ENCODE results near the gene DYSF. TPM values are rescaled to one million over a fixed set of nuclear protein-coding genes. Genes with fewer than 3 reads are reported as not detected.

Gene DYSF
- total RNA-seq, 1 donor = 0.81 TPM

GRCh38 chr2:71684226-71685072 lies 231.1 kb downstream of the DYSF start:
- DNase-seq (ENCODE audit: low read depth in 2 of 3, low spot score in 2 of 3) = no peak

DNA sequence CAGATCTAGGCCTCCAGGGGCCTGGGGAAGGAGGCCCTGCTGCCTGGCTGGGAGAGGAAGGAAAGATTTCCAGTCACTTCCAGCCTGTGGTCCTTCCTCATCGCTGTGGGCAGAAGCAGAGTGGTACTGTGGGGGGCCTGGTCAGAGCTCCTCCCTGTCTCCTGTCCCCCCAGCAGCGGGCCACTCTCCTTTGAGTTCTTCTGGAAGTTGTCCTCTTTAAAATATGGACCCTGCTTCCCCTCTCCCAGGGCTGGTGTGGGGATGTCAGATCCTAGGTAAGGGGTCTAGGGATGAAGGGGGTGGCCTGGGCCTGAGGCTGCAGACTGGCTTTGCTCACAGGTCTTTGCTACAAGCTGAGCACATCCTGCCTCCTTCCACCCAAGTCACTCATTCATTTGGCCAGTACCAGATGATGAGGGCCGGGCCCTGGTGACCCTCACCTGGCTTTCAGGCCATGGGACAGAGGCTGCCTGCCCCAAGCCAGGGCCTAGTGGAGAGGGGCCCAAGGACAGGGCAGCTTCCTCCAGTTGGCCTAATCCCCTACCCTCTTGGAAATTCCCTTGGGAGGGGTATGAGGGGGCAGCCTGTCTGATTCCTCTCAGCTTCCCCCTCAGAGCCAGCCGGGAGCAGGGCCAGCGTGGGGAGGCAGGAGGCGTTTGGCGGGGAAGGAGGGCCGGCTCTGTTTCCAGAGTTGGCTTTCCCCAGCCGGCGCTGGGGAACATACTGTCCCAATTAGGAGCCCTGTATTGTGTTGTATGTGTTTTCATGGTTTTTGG lies 231.9 kb downstream of the DYSF start:
- no peak for DNase-seq (ENCODE audit: low read depth in 2 of 3, low spot score in 2 of 3)

DNA sequence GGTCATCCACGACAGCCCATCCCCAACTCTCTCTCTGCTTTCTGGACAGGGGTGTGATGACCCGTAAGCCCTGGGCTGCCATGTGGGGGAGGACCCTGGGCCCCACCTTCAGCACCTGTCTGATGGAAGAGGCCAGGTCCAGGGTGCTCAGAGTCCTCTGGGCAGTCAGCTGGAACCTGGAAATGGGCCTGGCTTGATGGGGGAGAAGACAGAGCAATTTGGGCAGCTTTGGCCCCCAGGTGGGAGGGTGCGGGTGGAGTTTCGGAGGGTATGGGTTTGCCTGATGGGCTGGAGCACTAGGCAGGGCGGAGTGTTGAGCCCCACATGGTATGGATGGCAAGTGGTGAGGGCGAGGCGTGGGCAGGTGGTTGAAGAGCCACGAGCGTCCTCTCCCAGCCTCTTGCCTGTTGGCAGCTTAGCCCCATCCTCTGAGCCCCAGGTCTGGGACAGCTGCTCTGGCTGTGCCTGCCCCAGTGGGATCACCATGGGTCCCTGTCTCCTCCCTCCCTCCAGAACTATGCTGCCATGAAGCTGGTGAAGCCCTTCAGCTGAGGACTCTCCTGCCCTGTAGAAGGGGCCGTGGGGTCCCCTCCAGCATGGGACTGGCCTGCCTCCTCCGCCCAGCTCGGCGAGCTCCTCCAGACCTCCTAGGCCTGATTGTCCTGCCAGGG lies 232.7 kb downstream of the DYSF start:
- no peak for DNase-seq (ENCODE audit: low read depth in 2 of 3, low spot score in 2 of 3)

DNA sequence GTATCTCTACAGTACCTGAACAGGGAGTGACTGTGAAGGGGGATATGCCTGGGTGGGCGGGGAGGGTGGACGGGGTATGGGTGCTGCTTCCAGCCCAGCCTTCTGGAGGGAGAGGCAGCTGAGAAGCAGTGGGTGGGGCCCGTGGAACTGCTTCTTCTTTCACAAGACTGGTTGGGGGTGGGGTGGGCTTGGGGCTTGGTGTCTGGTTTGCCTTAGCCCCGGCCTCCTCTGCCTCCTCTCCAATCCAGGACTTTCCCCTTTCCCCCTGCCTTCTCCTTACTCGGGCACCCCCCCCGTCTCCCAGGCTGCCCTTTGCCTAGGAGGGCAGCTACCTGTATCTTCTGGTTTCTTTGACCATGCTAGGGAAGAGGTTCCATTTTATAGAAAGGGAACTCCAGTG lies 233.4 kb downstream of the DYSF start:
- DNase-seq (ENCODE audit: low read depth in 2 of 3, low spot score in 2 of 3) = no peak

GRCh38 chr2:71687412-71687811 lies 234.1 kb downstream of the DYSF start:
- no peak for DNase-seq (ENCODE audit: low read depth in 2 of 3, low spot score in 2 of 3)

DNA sequence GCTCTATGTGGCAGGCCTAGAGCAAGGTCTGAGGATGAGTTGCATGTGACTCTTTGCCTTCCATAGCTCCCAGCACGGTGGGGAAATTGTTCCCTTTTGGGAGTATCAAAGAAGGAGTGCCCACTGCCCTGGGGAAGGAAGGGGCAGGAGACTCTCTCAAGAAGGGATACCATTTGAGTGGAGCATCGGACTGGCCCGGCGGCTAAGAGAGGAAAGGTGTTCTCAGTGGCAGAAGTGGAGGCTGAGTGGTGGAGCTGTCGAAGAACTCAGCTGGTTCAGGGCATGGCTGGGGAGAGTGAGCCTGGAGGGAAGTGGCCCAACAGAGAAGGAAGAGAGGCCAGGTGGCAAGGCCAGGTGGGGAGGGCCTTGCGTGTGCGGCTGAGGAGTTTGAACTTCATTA lies 235.2 kb downstream of the DYSF start:
- no peak for DNase-seq (ENCODE audit: low read depth in 2 of 3, low spot score in 2 of 3)

GRCh38 chr2:71689393-71689792 lies 236.0 kb downstream of the DYSF start:
- DNase-seq (ENCODE audit: low read depth in 2 of 3, low spot score in 2 of 3) = no peak

DNA sequence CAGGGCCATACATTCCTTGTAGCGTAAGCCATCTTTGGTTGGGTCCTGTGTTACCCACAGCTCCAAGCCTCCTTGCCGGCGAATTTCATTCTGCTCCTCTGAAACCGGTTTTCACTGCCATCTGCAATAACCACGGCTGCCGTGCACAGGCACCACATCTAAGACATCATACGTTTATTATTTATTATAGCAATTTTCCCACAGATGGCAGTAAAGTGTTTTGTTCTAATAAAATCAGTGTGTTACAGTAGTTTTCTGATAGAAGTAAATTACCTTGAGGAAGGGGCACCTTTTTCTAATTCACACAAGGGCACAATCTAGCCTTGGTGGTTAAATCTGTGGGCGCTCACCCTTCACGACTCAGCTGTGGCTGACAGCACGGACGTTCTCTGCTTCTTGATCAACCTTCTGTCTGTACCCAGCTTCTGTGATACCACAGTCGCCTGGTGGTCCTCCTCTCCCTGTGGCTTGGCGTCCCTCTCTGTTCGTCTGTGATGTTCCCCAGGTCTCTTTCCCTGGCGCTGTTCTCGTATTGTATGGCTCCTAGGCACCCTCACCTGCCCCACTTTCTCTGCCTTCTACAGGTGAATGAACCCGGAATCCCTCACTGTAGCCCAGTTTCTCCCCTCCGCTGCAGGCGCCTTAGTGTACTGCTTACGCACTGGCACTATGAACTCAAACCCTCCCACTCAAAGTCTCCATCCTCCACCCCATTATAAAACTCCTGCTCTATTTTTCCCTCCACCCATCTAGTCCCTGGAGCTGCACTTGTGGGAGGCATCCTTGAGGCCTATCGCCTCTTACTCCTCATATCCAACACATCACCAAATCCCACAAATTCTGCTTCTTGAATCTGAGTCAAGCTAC lies 236.8 kb downstream of the DYSF start:
- no peak for DNase-seq (ENCODE audit: low read depth in 2 of 3, low spot score in 2 of 3)

DNA sequence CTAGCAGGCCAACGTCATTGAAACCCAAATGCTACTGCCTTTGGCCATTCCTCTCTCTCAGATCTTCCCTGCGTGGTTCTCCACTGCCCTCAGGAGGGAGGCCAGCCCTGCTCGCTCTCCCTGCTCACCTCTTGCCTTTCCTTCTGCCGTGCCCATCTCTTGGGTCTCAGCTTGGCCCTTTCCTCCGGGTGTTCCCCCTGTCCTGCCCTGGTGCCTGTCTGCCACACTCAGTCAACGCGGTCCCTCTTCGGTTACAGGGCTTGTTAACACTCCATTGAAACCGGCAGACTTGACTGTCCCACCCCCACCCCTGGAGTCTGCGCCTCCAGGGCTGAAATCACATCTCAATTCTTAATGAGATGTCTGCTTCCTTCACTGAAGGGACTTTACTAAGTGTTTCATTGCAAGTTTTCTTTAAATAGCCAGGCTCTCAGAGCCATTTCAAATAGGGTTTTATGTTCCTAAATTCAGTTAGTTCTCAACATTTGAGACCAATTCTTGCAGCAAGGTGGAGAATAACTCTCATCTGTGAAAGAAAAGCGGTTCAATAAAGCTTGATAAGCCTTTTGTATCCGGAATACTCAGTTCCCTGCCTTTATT lies 237.6 kb downstream of the DYSF start:
- no peak for DNase-seq (ENCODE audit: low read depth in 2 of 3, low spot score in 2 of 3)

- DNase-seq (ENCODE audit: low read depth in 2 of 3, low spot score in 2 of 3) = no peak
These were observed 238.5 kb downstream of the DYSF start for GRCh38 chr2:71691747-71692441.

GRCh38 chr2:71692621-71693277 lies 239.4 kb downstream of the DYSF start:
- no peak for DNase-seq (ENCODE audit: low read depth in 2 of 3, low spot score in 2 of 3)

DNA sequence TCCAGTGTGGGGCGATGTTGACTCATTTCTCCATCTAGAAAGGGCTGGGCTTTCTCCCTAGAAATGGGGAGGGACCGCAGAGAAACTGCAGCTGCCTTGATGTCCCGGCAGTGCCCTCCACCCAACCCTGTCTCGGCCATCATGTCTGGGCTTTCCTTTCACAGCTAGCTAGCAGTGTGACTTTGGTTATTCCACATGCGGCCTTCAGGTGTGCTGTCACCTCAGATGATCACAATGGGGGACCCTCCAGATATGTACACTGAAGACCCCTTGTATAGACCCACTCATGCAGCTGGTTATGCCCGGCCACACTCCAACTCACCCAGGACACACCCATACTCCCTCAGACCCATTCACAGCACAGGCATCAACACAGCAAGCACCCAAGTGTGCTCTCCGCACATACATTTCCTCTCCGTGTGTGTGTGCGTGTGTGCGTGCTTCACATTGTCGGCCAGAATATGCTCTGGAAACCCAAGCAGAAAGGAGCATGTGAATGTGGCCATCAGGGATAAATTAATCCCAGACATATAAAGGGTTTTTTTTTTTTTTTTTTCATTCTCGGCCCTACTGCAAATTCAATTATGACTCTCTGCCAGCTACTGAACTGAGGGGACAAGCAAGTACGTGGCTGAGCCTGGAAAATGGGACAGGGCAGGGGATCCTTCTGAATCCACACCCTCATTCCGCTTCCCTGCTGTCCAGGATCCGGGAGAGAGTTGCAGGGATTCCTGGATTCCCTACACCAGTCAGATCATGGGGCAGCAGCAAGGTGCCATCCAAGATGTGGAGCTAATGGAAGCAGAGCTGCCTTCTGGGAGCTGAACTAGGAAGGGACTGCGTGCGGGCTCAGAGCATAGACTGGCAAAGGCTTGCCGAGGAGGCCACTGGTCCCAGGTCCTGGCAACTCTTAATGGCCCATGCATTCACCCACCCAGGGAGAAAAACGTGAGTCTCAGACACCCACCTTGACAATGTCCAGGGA lies 240.2 kb downstream of the DYSF start:
- no peak for DNase-seq (ENCODE audit: low read depth in 2 of 3, low spot score in 2 of 3)

DNA sequence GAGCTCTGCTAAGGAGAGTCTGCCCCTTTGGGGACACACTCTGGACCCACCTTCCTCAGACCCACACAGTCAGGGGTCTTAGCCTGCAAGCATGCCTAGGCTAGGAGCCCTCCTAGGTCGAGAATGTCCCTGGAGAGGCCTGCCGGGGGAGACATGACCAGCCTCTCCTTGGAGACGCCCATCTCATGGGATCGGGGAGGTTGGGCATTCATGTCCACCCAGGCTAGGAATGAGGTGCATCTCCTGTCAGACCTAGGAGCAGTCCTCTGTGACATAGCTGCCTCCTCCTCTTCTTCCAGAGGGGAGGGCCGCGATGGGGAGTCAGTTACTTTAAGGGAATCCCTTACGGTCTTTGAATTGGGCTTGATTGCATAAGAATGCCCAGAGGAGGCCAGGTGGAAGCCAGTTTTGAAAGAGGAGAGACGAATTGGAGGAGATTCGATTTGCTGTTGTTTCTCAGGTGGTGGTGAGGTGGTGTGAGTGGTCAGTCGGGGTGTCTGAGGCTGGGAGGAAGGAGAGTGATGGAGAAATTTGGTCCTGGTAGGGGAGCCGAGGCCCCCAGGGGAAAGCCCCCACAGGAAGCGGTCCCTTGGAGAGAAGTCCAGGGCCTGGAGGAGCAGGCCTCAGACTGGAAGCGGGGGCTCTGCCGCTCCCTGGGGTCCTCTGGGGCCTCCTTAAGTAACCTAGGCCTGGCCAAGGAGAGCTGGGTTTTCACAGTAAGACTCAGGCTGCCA lies 241.3 kb downstream of the DYSF start:
- DNase-seq (ENCODE audit: low read depth in 2 of 3, low spot score in 2 of 3) = no peak

GRCh38 chr2:71695235-71696120 lies 242.1 kb downstream of the DYSF start:
- DNase-seq (ENCODE audit: low read depth in 2 of 3, low spot score in 2 of 3) = no peak

GRCh38 chr2:71696381-71696780 lies 243.0 kb downstream of the DYSF start:
- no peak for DNase-seq (ENCODE audit: low read depth in 2 of 3, low spot score in 2 of 3)

Measured in hematopoietic multipotent progenitor cell (in vitro differentiated cells).